HepG2 (cell line): ENCODE data around the gene LYRM9. TPM values are rescaled to one million over a fixed set of nuclear protein-coding genes. Genes with fewer than 3 reads are reported as not detected.

Source experiments
- ATAC-seq: fragments of 200-7000 bp; cut with Tn5 transposase; 3 replicates; pipeline ENCODE4 v1.9.1; 2020; ENCODE audit warnings: mild to moderate bottlenecking, moderate library complexity
- BruUV-seq: library from RNA; stranded (reverse); fragments of 400-500 nt; replicated peaks from 2 replicates; lab custom pipeline; 2021; lab: Mats Ljungman, UMichigan
- CTCF ChIA-PET: fragments of 300-600 bp; formaldehyde crosslinking; extraction: SDS; loops from one replicate; lab custom pipeline; 2021; ENCODE audit warnings: low total read pairs, inconsistent platforms, low intra/inter-chr PET ratio; lab: Yijun Ruan, JAX
- POLR2A ChIA-PET: fragments of 350-600 bp; sonication (Branson Sonifier 250); formaldehyde crosslinking; loops from one replicate; lab custom pipeline; 2020; ENCODE audit warnings: antibody characterized with exemption, inconsistent platforms; lab: Yijun Ruan, JAX
- DNase-seq: peaks from one replicate; pipeline ENCODE4 v3.0.0-alpha.2; 2015; ENCODE audit warnings: low spot score
- FAIRE-seq: peaks from 3 replicates; lab custom pipeline; 2011; peaks lifted over from hg19 to GRCh38; lab: Jason Lieb, UNC
- H2AFZ ChIP-seq: one replicate; pipeline ENCODE4 v1.6.1; 2011; ENCODE audit warnings: low read length, inconsistent platforms
- H3K27ac ChIP-seq: fragments of 300-600 bp; 3 replicates; pipeline ENCODE4 v1.8.0; 2011; ENCODE audit warnings: mixed run types, mild to moderate bottlenecking, mixed read lengths, low read length, inconsistent platforms; ENCODE audit not compliant: insufficient read depth; ENCODE audit errors: extremely low read length
- H3K27me3 ChIP-seq, 2 experiments: fragments of 200-600 bp in 1 of 2; 2 replicates in 1 of 2; 3 replicates in 1 of 2; pipeline versions ENCODE4 v1.6.0 to v1.8.0; 2011; ENCODE audit warnings: low read length in 2 of 2, mild to moderate bottlenecking in 2 of 2, moderate library complexity in 2 of 2, inconsistent platforms in 1 of 2; ENCODE audit not compliant: insufficient read depth in 2 of 2, control insufficient read depth in 1 of 2
- H3K36me3 ChIP-seq, 2 experiments: fragments of 200-600 bp in 1 of 2; replicated peaks in 1 of 2; 2 replicates in 1 of 2; 3 replicates in 1 of 2; pipeline versions ENCODE4 v1.5.1 to v1.8.0; 2011; ENCODE audit warnings: low read length in 2 of 2, inconsistent platforms in 1 of 2; ENCODE audit not compliant: insufficient read depth in 2 of 2, control insufficient read depth in 1 of 2
- H3K4me1 ChIP-seq: 2 replicates; pipeline ENCODE4 v1.5.1; 2012; ENCODE audit warnings: low read length, inconsistent platforms; ENCODE audit not compliant: insufficient read depth
- H3K4me2 ChIP-seq: 2 replicates; pipeline ENCODE4 v1.6.0; 2011; ENCODE audit warnings: low read depth, low read length, inconsistent platforms
- H3K4me3 ChIP-seq, 3 experiments: fragments of 200-600 bp in 1 of 3; sonication (generic), shearing (Covaris generic) in 1 of 3; replicated peaks in 1 of 3; 2 replicates each; pipeline ENCODE4 v1.5.1; 2011 to 2016; ENCODE audit warnings: low read length in 3 of 3, inconsistent platforms in 2 of 3, low read depth in 2 of 3, mild to moderate bottlenecking in 2 of 3, control low read depth in 1 of 3, mixed read lengths in 1 of 3; ENCODE audit not compliant: insufficient read depth in 1 of 3
- H3K79me2 ChIP-seq: one replicate; pipeline ENCODE4 v1.6.1; 2011; ENCODE audit warnings: low read length, inconsistent platforms; ENCODE audit not compliant: insufficient read depth
- H3K9ac ChIP-seq: 2 replicates; pipeline ENCODE4 v1.6.0; 2011; ENCODE audit warnings: mild to moderate bottlenecking, low read depth, low read length, inconsistent platforms; ENCODE audit not compliant: insufficient read depth
- H3K9me3 ChIP-seq: 2 replicates; pipeline ENCODE4 v1.5.1; 2012; ENCODE audit warnings: mild to moderate bottlenecking, low read length
- H4K20me1 ChIP-seq: 2 replicates; pipeline ENCODE4 v1.6.0; 2011; ENCODE audit warnings: inconsistent platforms, mild to moderate bottlenecking, low read length, moderate library complexity; ENCODE audit not compliant: insufficient read depth
- ARNT2 ChIP-seq: sonication (generic); formaldehyde crosslinking; IDR thresholded peaks from 2 replicates; pipeline ENCODE4 v1.8.0; 2022; ENCODE audit warnings: mild to moderate bottlenecking, low read depth, missing genetic modification reagents, moderate library complexity
- BRCA1 ChIP-seq: sonication (generic); formaldehyde crosslinking; IDR thresholded peaks from 2 replicates; pipeline ENCODE4 v1.4.0; 2020; ENCODE audit warnings: missing genetic modification reagents
- FOXK1 ChIP-seq: sonication (generic); formaldehyde crosslinking; IDR thresholded peaks from 2 replicates; pipeline ENCODE4 v1.4.0; 2020; ENCODE audit warnings: low read depth, missing genetic modification reagents, borderline replicate concordance
- ISL2 ChIP-seq: sonication (generic); formaldehyde crosslinking; IDR thresholded peaks from 2 replicates; pipeline ENCODE4 v1.5.0; 2020; ENCODE audit warnings: missing genetic modification reagents
- KLF6 ChIP-seq: IDR thresholded peaks from 2 replicates; pipeline ENCODE4 v1.8.0; 2016; ENCODE audit warnings: missing biosample characterization, missing genetic modification reagents
- MAFF ChIP-seq: IDR thresholded peaks from 2 replicates; pipeline ENCODE4 v1.6.1; 2011; ENCODE audit warnings: low read depth, low read length, improper control_type of control experiment
- SALL1 ChIP-seq: sonication (generic); formaldehyde crosslinking; IDR thresholded peaks from 2 replicates; pipeline ENCODE4 v1.8.0; 2022; ENCODE audit warnings: mild to moderate bottlenecking, missing genetic modification reagents
- ZFP62 ChIP-seq: sonication (generic); formaldehyde crosslinking; IDR thresholded peaks from 2 replicates; pipeline ENCODE4 v1.4.0; 2020; ENCODE audit warnings: missing genetic modification reagents
- ZMAT3 ChIP-seq: sonication (generic); formaldehyde crosslinking; conservative IDR thresholded peaks from 2 replicates; pipeline ENCODE4 v1.7.0; 2021; ENCODE audit warnings: missing genetic modification reagents
- ZNF138 ChIP-seq: sonication (generic); formaldehyde crosslinking; IDR thresholded peaks from 2 replicates; pipeline ENCODE4 v1.5.0; 2020; ENCODE audit warnings: mild to moderate bottlenecking, low read depth, missing genetic modification reagents
- ZNF615 ChIP-seq: sonication (generic); formaldehyde crosslinking; IDR thresholded peaks from 2 replicates; pipeline ENCODE4 v1.5.0; 2020; ENCODE audit warnings: mild to moderate bottlenecking, missing genetic modification reagents, borderline replicate concordance
- WGBS: methylation state at CpG from one replicate; pipeline ENCODE4 v1.1.6; 2017; ENCODE audit warnings: low lambda C conversion rate; 5-methylcytosine and 5-hydroxymethylcytosine counted together
- in situ Hi-C: cut with HindIII; loops from 2 replicates; pipeline ENCODE4 v1.10.0; 2017; ENCODE audit warnings: low pct_unique_long_range_greater_than_20kb; ENCODE audit not compliant: extremely low pct_ligation_motif_present
- intact Hi-C: fragments of 100-400 bp; cut with micrococcal nuclease; formaldehyde crosslinking; loops from one replicate; pipeline ENCODE4 v1.10.0; 2022; ENCODE audit not compliant: unreplicated experiment
- polyA plus RNA-seq, 8 experiments: library from polyadenylated mRNA; depleted of rRNA in 3 of 8; stranded (reverse) in 7 of 8; unstranded in 1 of 8; fragments of >200 nt; fragmentation: Illumina TruSeq in 4 of 8; extraction: Trizol in 4 of 8; gene quantifications; 2 replicates each; pipeline versions ENCODE4 v1.2.1 to v1.2.3, GENCODE V29; 2011 to 2016; ENCODE audit warnings: low read depth in 4 of 8, missing spikeins in 1 of 8, mixed read lengths in 1 of 8; ENCODE audit not compliant: insufficient read depth in 1 of 8
- total RNA-seq, 5 experiments: library from RNA; depleted of rRNA; stranded (reverse); fragments of >200 nt; fragmentation: Illumina TruSeq; extraction: Trizol; gene quantifications; 2 replicates each; pipeline ENCODE4 v1.2.3, GENCODE V29; 2016; ENCODE audit warnings: low read depth in 1 of 5
- TF ChIP-seq, protein P1 (sequence below): IDR thresholded peaks from 2 replicates; pipeline ENCODE4 v1.6.1; 2016; ENCODE audit warnings: missing compliant biosample characterization, missing genetic modification reagents, borderline replicate concordance
- TF ChIP-seq, protein P2 (sequence below): sonication (generic); formaldehyde crosslinking; IDR thresholded peaks from 2 replicates; pipeline ENCODE4 v1.9.0; 2022; ENCODE audit warnings: low read depth, missing genetic modification reagents
- TF ChIP-seq, protein P3 (sequence below): fragments of 450-650 bp; IDR thresholded peaks from 2 replicates; pipeline ENCODE4 v1.6.1; 2017; ENCODE audit warnings: mild to moderate bottlenecking

The LYRM9 gene
- total and polyA plus RNA-seq, 2 of the 13 experiments (the other 11 are each of a cell fraction or from before 2014, with no cell fraction given) = 0.24 to 0.66 TPM

DNA sequence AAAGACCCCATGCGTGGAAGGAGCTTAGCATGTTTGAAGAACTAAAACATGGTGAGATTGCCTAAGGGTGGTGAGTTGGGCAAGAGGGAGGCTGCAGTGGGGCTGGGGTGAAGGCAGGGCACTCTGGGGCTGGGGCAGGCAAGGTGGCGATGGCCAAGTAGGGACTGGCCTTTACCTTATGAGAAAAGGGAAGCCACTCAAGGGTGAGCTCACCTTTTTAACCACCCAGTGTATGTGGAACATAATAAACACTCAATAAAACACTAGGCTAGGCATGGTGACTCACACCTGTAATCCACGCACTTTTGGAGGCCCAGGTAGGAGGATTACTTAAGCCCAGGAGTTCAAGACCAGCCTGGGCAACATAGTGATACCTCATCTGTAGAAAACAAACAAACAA lies 37.7 kb downstream of the LYRM9 start (continued):
- TF ChIP-seq, protein P1, sequence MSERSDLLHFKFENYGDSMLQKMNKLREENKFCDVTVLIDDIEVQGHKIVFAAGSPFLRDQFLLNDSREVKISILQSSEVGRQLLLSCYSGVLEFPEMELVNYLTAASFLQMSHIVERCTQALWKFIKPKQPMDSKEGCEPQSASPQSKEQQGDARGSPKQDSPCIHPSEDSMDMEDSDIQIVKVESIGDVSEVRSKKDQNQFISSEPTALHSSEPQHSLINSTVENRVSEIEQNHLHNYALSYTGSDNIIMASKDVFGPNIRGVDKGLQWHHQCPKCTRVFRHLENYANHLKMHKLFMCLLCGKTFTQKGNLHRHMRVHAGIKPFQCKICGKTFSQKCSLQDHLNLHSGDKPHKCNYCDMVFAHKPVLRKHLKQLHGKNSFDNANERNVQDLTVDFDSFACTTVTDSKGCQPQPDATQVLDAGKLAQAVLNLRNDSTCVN (CRISPR knock-in tag) = no peak
- TF ChIP-seq KLF6 (CRISPR knock-in tag) (no peak), ZNF138 (CRISPR knock-in tag) (no peak), FOXK1 (CRISPR knock-in tag) (no peak)

DNA sequence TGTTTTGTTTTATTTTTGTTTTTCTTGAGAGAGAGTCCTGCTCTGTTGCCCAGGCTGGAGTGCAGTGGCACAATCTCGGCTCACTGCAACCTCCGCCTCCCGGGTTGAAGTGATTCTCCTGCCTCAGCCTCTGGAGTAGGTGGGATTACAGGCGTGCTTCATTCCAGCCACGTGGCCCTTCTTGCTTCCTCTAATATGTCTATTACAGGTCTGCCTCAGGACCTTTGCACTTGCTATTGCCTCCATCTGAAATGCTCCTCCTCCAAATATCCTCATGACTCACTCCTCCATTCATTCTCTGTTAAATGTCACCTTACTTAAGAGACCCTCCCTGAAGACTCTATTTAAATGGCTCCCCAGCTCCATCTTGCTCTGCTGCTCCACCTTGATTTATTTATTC lies 39.0 kb downstream of the LYRM9 start:
- ChIA-PET CTCF (no interaction called here), POLR2A (no interaction called here)
- TF ChIP-seq, protein P2, sequence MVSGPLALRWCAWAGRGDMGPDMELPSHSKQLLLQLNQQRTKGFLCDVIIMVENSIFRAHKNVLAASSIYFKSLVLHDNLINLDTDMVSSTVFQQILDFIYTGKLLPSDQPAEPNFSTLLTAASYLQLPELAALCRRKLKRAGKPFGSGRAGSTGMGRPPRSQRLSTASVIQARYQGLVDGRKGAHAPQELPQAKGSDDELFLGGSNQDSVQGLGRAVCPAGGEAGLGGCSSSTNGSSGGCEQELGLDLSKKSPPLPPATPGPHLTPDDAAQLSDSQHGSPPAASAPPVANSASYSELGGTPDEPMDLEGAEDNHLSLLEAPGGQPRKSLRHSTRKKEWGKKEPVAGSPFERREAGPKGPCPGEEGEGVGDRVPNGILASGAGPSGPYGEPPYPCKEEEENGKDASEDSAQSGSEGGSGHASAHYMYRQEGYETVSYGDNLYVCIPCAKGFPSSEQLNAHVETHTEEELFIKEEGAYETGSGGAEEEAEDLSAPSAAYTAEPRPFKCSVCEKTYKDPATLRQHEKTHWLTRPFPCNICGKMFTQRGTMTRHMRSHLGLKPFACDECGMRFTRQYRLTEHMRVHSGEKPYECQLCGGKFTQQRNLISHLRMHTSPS (CRISPR knock-in tag) = no peak
- no peak for TF ChIP-seq ZNF615 (CRISPR knock-in tag)
- TF ChIP-seq SALL1 (CRISPR knock-in tag) = no peak
- TF ChIP-seq MAFF = no peak
- no peak for TF ChIP-seq BRCA1 (CRISPR knock-in tag)
- no peak for TF ChIP-seq ZFP62
- TF ChIP-seq ARNT2 = no peak
- TF ChIP-seq, protein P3, sequence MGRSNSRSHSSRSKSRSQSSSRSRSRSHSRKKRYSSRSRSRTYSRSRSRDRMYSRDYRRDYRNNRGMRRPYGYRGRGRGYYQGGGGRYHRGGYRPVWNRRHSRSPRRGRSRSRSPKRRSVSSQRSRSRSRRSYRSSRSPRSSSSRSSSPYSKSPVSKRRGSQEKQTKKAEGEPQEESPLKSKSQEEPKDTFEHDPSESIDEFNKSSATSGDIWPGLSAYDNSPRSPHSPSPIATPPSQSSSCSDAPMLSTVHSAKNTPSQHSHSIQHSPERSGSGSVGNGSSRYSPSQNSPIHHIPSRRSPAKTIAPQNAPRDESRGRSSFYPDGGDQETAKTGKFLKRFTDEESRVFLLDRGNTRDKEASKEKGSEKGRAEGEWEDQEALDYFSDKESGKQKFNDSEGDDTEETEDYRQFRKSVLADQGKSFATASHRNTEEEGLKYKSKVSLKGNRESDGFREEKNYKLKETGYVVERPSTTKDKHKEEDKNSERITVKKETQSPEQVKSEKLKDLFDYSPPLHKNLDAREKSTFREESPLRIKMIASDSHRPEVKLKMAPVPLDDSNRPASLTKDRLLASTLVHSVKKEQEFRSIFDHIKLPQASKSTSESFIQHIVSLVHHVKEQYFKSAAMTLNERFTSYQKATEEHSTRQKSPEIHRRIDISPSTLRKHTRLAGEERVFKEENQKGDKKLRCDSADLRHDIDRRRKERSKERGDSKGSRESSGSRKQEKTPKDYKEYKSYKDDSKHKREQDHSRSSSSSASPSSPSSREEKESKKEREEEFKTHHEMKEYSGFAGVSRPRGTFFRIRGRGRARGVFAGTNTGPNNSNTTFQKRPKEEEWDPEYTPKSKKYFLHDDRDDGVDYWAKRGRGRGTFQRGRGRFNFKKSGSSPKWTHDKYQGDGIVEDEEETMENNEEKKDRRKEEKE = no peak
- TF ChIP-seq ISL2 (CRISPR knock-in tag) = no peak
- no peak for TF ChIP-seq ZMAT3 (CRISPR knock-in tag)
- no peak for FAIRE-seq
- H2AFZ ChIP-seq = no peak overlapping the region
- no TSS peak for BruUV-seq
- no peak overlapping the region for H3K4me2 ChIP-seq
- intact Hi-C loops = no loop called here
- no peaks in the 10 kb centered on the region for H4K20me1 ChIP-seq
- no peak for DNase-seq
- in situ Hi-C loops = no loop called here
- no peaks in the 10 kb centered on the region for H3K36me3 ChIP-seq
- no peaks in the 10 kb centered on the region; the same call in 1 of the 2 replicates for H3K4me1 ChIP-seq
- H3K9me3 ChIP-seq = no peaks in the 10 kb centered on the region
- H3K27ac ChIP-seq = no peak overlapping the region
- no peak overlapping the region for H3K4me3 ChIP-seq
- no peaks in the 10 kb centered on the region for H3K27me3 ChIP-seq
- WGBS = 47% methylated on average over 5 of the region's 5 CpGs
- H3K79me2 ChIP-seq = no peaks in the 10 kb centered on the region
- H3K9ac ChIP-seq = no peak overlapping the region
- ATAC-seq = no peak
